ENCODE measurements around the gene C1orf21.

The C1orf21 gene

GRCh38 chr1:184416946-184417345, 30.1 kb downstream of the C1orf21 start:
- no peak overlapping the region for H3K4me3 ChIP-seq (ENCODE audit: low read depth in 1 of 2, low read length in 2 of 2)
- no peaks in the 10 kb centered on the region for H3K9me3 ChIP-seq (ENCODE audit: control insufficient read depth in 1 of 2, low read length in 2 of 2)
- peaks cover 0 to 6% of the 10 kb centered on the region in 2 donors for H3K36me3 ChIP-seq (ENCODE audit: control insufficient read depth in 1 of 2, insufficient read depth in 2 of 2, low read length in 2 of 2)
- H3K27me3 ChIP-seq (ENCODE audit: low read depth, low read length), result no peaks in the 10 kb centered on the region
- peaks cover 0 to 18% of the 10 kb centered on the region in 2 donors for H3K4me1 ChIP-seq (ENCODE audit: control insufficient read depth in 1 of 2, insufficient read depth in 2 of 2, low read length in 2 of 2)
- no peak overlapping the region for H3K27ac ChIP-seq (ENCODE audit: low read length)

GRCh38 chr1:184417916-184418315, 31.1 kb downstream of the C1orf21 start:
- Histone ChIP-seq H3K4me1 (ENCODE audit: control insufficient read depth in 1 of 2, insufficient read depth in 2 of 2, low read length in 2 of 2) (peaks cover 0 to 18% of the 10 kb centered on the region in 2 donors), H3K36me3 (ENCODE audit: control insufficient read depth in 1 of 2, insufficient read depth in 2 of 2, low read length in 2 of 2) (peaks cover 0 to 6% of the 10 kb centered on the region in 2 donors), H3K27ac (ENCODE audit: low read length) (no peak overlapping the region), H3K27me3 (ENCODE audit: low read depth, low read length) (no peaks in the 10 kb centered on the region), H3K4me3 (ENCODE audit: low read depth in 1 of 2, low read length in 2 of 2) (no peak overlapping the region), H3K9me3 (ENCODE audit: control insufficient read depth in 1 of 2, low read length in 2 of 2) (no peaks in the 10 kb centered on the region)

- no peak overlapping the region for H3K27ac ChIP-seq (ENCODE audit: low read length)
- H3K4me3 ChIP-seq (ENCODE audit: low read depth in 1 of 2, low read length in 2 of 2), result no peak overlapping the region
- no peaks in the 10 kb centered on the region for H3K27me3 ChIP-seq (ENCODE audit: low read depth, low read length)
- no peaks in the 10 kb centered on the region for H3K9me3 ChIP-seq (ENCODE audit: control insufficient read depth in 1 of 2, low read length in 2 of 2)
- peaks cover 0 to 6% of the 10 kb centered on the region in 2 donors for H3K36me3 ChIP-seq (ENCODE audit: control insufficient read depth in 1 of 2, insufficient read depth in 2 of 2, low read length in 2 of 2)
- peaks cover 0 to 18% of the 10 kb centered on the region in 2 donors for H3K4me1 ChIP-seq (ENCODE audit: control insufficient read depth in 1 of 2, insufficient read depth in 2 of 2, low read length in 2 of 2)
Observed at GRCh38 chr1:184418652-184419349, 32.0 kb downstream of the C1orf21 start.

GRCh38 chr1:184419350-184420161, 32.7 kb downstream of the C1orf21 start:
- Histone ChIP-seq H3K36me3 (ENCODE audit: control insufficient read depth in 1 of 2, insufficient read depth in 2 of 2, low read length in 2 of 2) (no peaks in the 10 kb centered on the region), H3K27me3 (ENCODE audit: low read depth, low read length) (no peaks in the 10 kb centered on the region), H3K9me3 (ENCODE audit: control insufficient read depth in 1 of 2, low read length in 2 of 2) (no peaks in the 10 kb centered on the region), H3K27ac (ENCODE audit: low read length) (no peak overlapping the region), H3K4me1 (ENCODE audit: control insufficient read depth in 1 of 2, insufficient read depth in 2 of 2, low read length in 2 of 2) (peaks cover 0 to 18% of the 10 kb centered on the region in 2 donors), H3K4me3 (ENCODE audit: low read depth in 1 of 2, low read length in 2 of 2) (no peak overlapping the region)

GRCh38 chr1:184422490-184423233, 35.8 kb downstream of the C1orf21 start:
- Histone ChIP-seq H3K27me3 (ENCODE audit: low read depth, low read length) (no peaks in the 10 kb centered on the region), H3K4me3 (ENCODE audit: low read depth in 1 of 2, low read length in 2 of 2) (no peak overlapping the region), H3K4me1 (ENCODE audit: control insufficient read depth in 1 of 2, insufficient read depth in 2 of 2, low read length in 2 of 2) (peaks cover 0 to 5% of the 10 kb centered on the region in 2 donors), H3K27ac (ENCODE audit: low read length) (no peak overlapping the region), H3K9me3 (ENCODE audit: control insufficient read depth in 1 of 2, low read length in 2 of 2) (no peaks in the 10 kb centered on the region), H3K36me3 (ENCODE audit: control insufficient read depth in 1 of 2, insufficient read depth in 2 of 2, low read length in 2 of 2) (no peaks in the 10 kb centered on the region)

GRCh38 chr1:184423649-184424048, 36.8 kb downstream of the C1orf21 start:
- H3K27me3 ChIP-seq (ENCODE audit: low read depth, low read length), result no peaks in the 10 kb centered on the region
- no peak overlapping the region for H3K27ac ChIP-seq (ENCODE audit: low read length)
- H3K36me3 ChIP-seq (ENCODE audit: control insufficient read depth in 1 of 2, insufficient read depth in 2 of 2, low read length in 2 of 2), result no peaks in the 10 kb centered on the region
- H3K4me3 ChIP-seq (ENCODE audit: low read depth in 1 of 2, low read length in 2 of 2), result no peak overlapping the region
- H3K9me3 ChIP-seq (ENCODE audit: control insufficient read depth in 1 of 2, low read length in 2 of 2), result no peaks in the 10 kb centered on the region
- H3K4me1 ChIP-seq (ENCODE audit: control insufficient read depth in 1 of 2, insufficient read depth in 2 of 2, low read length in 2 of 2), result no peaks in the 10 kb centered on the region

GRCh38 chr1:184424157-184424556, 37.3 kb downstream of the C1orf21 start:
- H3K27me3 ChIP-seq (ENCODE audit: low read depth, low read length), result no peaks in the 10 kb centered on the region
- no peaks in the 10 kb centered on the region for H3K4me1 ChIP-seq (ENCODE audit: control insufficient read depth in 1 of 2, insufficient read depth in 2 of 2, low read length in 2 of 2)
- H3K9me3 ChIP-seq (ENCODE audit: control insufficient read depth in 1 of 2, low read length in 2 of 2), result no peaks in the 10 kb centered on the region
- no peak overlapping the region for H3K4me3 ChIP-seq (ENCODE audit: low read depth in 1 of 2, low read length in 2 of 2)
- H3K36me3 ChIP-seq (ENCODE audit: control insufficient read depth in 1 of 2, insufficient read depth in 2 of 2, low read length in 2 of 2), result no peaks in the 10 kb centered on the region
- H3K27ac ChIP-seq (ENCODE audit: low read length), result no peak overlapping the region

GRCh38 chr1:184424945-184425344, 38.1 kb downstream of the C1orf21 start:
- Histone ChIP-seq H3K27me3 (ENCODE audit: low read depth, low read length) (no peaks in the 10 kb centered on the region), H3K27ac (ENCODE audit: low read length) (no peak overlapping the region), H3K9me3 (ENCODE audit: control insufficient read depth in 1 of 2, low read length in 2 of 2) (no peaks in the 10 kb centered on the region), H3K4me1 (ENCODE audit: control insufficient read depth in 1 of 2, insufficient read depth in 2 of 2, low read length in 2 of 2) (no peaks in the 10 kb centered on the region), H3K4me3 (ENCODE audit: low read depth in 1 of 2, low read length in 2 of 2) (no peak overlapping the region), H3K36me3 (ENCODE audit: control insufficient read depth in 1 of 2, insufficient read depth in 2 of 2, low read length in 2 of 2) (no peaks in the 10 kb centered on the region)

- H3K36me3 ChIP-seq (ENCODE audit: control insufficient read depth in 1 of 2, insufficient read depth in 2 of 2, low read length in 2 of 2), result no peaks in the 10 kb centered on the region
- H3K4me3 ChIP-seq (ENCODE audit: low read depth in 1 of 2, low read length in 2 of 2), result no peak overlapping the region
- H3K4me1 ChIP-seq (ENCODE audit: control insufficient read depth in 1 of 2, insufficient read depth in 2 of 2, low read length in 2 of 2), result no peaks in the 10 kb centered on the region
- H3K27me3 ChIP-seq (ENCODE audit: low read depth, low read length), result no peaks in the 10 kb centered on the region
- no peak overlapping the region for H3K27ac ChIP-seq (ENCODE audit: low read length)
- peaks cover 0 to 3% of the 10 kb centered on the region in 2 donors for H3K9me3 ChIP-seq (ENCODE audit: control insufficient read depth in 1 of 2, low read length in 2 of 2)
Observed at GRCh38 chr1:184425449-184426277, 38.8 kb downstream of the C1orf21 start.

GRCh38 chr1:184426278-184426674, 39.4 kb downstream of the C1orf21 start:
- Histone ChIP-seq H3K4me1 (ENCODE audit: control insufficient read depth in 1 of 2, insufficient read depth in 2 of 2, low read length in 2 of 2) (no peaks in the 10 kb centered on the region), H3K27ac (ENCODE audit: low read length) (no peak overlapping the region), H3K9me3 (ENCODE audit: control insufficient read depth in 1 of 2, low read length in 2 of 2) (peaks cover 0 to 3% of the 10 kb centered on the region in 2 donors), H3K36me3 (ENCODE audit: control insufficient read depth in 1 of 2, insufficient read depth in 2 of 2, low read length in 2 of 2) (no peaks in the 10 kb centered on the region), H3K4me3 (ENCODE audit: low read depth in 1 of 2, low read length in 2 of 2) (no peak overlapping the region), H3K27me3 (ENCODE audit: low read depth, low read length) (no peaks in the 10 kb centered on the region)
